Endothelial cell of umbilical vein (primary cell): Measurements from ENCODE around the gene GRM2.

Experiments used
- EZH2 ChIP-seq: IDR thresholded peaks from 2 replicates; pipeline ENCODE4 v1.6.1; 2012; ENCODE audit warnings: borderline replicate concordance, low read depth, mild to moderate bottlenecking, moderate library complexity, low read length, inconsistent platforms; ENCODE audit not compliant: severe bottlenecking
- GATA2 ChIP-seq: IDR thresholded peaks from 2 replicates; pipeline ENCODE4 v1.7.0; 2011; ENCODE audit warnings: low read depth, mild to moderate bottlenecking, moderate library complexity, mixed read lengths, low read length; ENCODE audit not compliant: insufficient read length, insufficient read depth
- JUN ChIP-seq: IDR thresholded peaks from 2 replicates; pipeline ENCODE4 v1.6.1; 2011; ENCODE audit warnings: borderline replicate concordance, low read depth; ENCODE audit not compliant: insufficient read length, insufficient read depth
- POLR2A ChIP-seq: IDR thresholded peaks from 2 replicates; pipeline ENCODE4 v1.6.1; 2012; ENCODE audit warnings: low read depth, mild to moderate bottlenecking, control low read depth, low read length
- POLR2AphosphoS5 ChIP-seq: IDR thresholded peaks from 2 replicates; pipeline ENCODE4 v1.6.1; 2012; ENCODE audit warnings: low read depth, mild to moderate bottlenecking, control low read depth, low read length, moderate library complexity; ENCODE audit not compliant: insufficient read depth
- TF ChIP-seq, protein P1 (sequence below), 2 donors: IDR thresholded peaks; 1 replicate in 1 of 2; 2 replicates in 1 of 2; pipeline ENCODE4 v1.5.1; 2011; ENCODE audit warnings: low read length in 2 of 2, mild to moderate bottlenecking in 2 of 2, moderate library complexity in 2 of 2, control low read depth in 1 of 2, inconsistent platforms in 1 of 2, low read depth in 1 of 2; ENCODE audit not compliant: insufficient read depth in 1 of 2; ENCODE audit errors: extremely low read depth in 1 of 2
- TF ChIP-seq, protein P2 (sequence below): IDR thresholded peaks from 2 replicates; pipeline ENCODE4 v1.6.1; 2011; ENCODE audit not compliant: insufficient read depth, insufficient read length

- TF ChIP-seq GATA2, result no peak
- no peak for TF ChIP-seq POLR2AphosphoS5
- no peak for TF ChIP-seq POLR2A
- TF ChIP-seq, protein P1, sequence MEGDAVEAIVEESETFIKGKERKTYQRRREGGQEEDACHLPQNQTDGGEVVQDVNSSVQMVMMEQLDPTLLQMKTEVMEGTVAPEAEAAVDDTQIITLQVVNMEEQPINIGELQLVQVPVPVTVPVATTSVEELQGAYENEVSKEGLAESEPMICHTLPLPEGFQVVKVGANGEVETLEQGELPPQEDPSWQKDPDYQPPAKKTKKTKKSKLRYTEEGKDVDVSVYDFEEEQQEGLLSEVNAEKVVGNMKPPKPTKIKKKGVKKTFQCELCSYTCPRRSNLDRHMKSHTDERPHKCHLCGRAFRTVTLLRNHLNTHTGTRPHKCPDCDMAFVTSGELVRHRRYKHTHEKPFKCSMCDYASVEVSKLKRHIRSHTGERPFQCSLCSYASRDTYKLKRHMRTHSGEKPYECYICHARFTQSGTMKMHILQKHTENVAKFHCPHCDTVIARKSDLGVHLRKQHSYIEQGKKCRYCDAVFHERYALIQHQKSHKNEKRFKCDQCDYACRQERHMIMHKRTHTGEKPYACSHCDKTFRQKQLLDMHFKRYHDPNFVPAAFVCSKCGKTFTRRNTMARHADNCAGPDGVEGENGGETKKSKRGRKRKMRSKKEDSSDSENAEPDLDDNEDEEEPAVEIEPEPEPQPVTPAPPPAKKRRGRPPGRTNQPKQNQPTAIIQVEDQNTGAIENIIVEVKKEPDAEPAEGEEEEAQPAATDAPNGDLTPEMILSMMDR (IDR thresholded peaks at IDR 0.05; ENCODE audit: extremely low read depth in 1 of 2, insufficient read depth in 1 of 2, low read depth in 1 of 2, low read length in 2 of 2), result no peak
- no peak for TF ChIP-seq EZH2
- no peak for TF ChIP-seq JUN
- TF ChIP-seq, protein P2, sequence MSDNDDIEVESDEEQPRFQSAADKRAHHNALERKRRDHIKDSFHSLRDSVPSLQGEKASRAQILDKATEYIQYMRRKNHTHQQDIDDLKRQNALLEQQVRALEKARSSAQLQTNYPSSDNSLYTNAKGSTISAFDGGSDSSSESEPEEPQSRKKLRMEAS, result no peak
Measured at GRCh38 chr3:51717446-51717845, 10.6 kb downstream of the GRM2 start.
